PC-3 (cell line): ENCODE data around the gene SPINK7. TPM values are rescaled to one million over a fixed set of nuclear protein-coding genes. Genes with fewer than 3 reads are reported as not detected.

Source experiments
- ATAC-seq: fragments of 200-7000 bp; cut with Tn5 transposase; 2 replicates; pipeline ENCODE4 v1.9.1; 2020; ENCODE audit warnings: mild to moderate bottlenecking, moderate library complexity
- BruUV-seq: library from RNA; stranded (reverse); fragments of 400-500 nt; replicated peaks from 2 replicates; lab custom pipeline; 2021; lab: Mats Ljungman, UMichigan
- CTCF ChIA-PET: fragments of 300-600 bp; sonication (Branson Sonifier 250); formaldehyde crosslinking; loops from one replicate; lab custom pipeline; 2022; ENCODE audit warnings: antibody characterized with exemption; lab: Charles Lee
- POLR2A ChIA-PET: fragments of 300-600 bp; sonication (Branson Sonifier 250); formaldehyde crosslinking; loops from one replicate; lab custom pipeline; 2022; ENCODE audit warnings: antibody characterized with exemption; ENCODE audit not compliant: unreplicated experiment; lab: Charles Lee
- DNase-seq: peaks from one replicate; pipeline ENCODE4 v3.0.0-alpha.2; 2015
- H2AFZ ChIP-seq: fragments of 300-600 bp; sonication (generic); 2 replicates; pipeline ENCODE4 v1.6.0; 2016; ENCODE audit warnings: antibody characterized with exemption, low read length
- H3F3A ChIP-seq: fragments of 300-600 bp; sonication (generic); one replicate; pipeline ENCODE4 v1.6.0; 2017; ENCODE audit warnings: antibody characterized with exemption, low read length, control low read depth, mild to moderate bottlenecking; ENCODE audit not compliant: unreplicated experiment
- H3K27ac ChIP-seq: fragments of 300-600 bp; sonication (generic); 2 replicates; pipeline ENCODE4 v1.5.1; 2016; ENCODE audit warnings: mild to moderate bottlenecking, low read length
- H3K27me3 ChIP-seq: fragments of 300-600 bp; sonication (generic); 2 replicates; pipeline ENCODE4 v1.6.1; 2016; ENCODE audit warnings: low read length, mixed read lengths
- H3K36me3 ChIP-seq: fragments of 300-600 bp; sonication (generic); 2 replicates; pipeline ENCODE4 v1.6.1; 2016; ENCODE audit warnings: low read depth, mixed run types, low read length, mixed read lengths
- H3K4me1 ChIP-seq: fragments of 300-600 bp; sonication (generic); 2 replicates; pipeline ENCODE4 v1.5.1; 2016; ENCODE audit warnings: low read length; ENCODE audit not compliant: insufficient read depth
- H3K4me2 ChIP-seq: fragments of 300-600 bp; sonication (generic); 2 replicates; pipeline ENCODE4 v1.6.0; 2016; ENCODE audit warnings: low read length
- H3K4me3 ChIP-seq: fragments of 300-600 bp; sonication (generic); 2 replicates; pipeline ENCODE4 v1.5.1; 2016; ENCODE audit warnings: mild to moderate bottlenecking, low read length, mixed read lengths
- H3K79me2 ChIP-seq: fragments of 300-600 bp; sonication (generic); 2 replicates; pipeline ENCODE4 v1.6.1; 2017; ENCODE audit warnings: low read length, mixed read lengths
- H3K9ac ChIP-seq: fragments of 300-600 bp; sonication (generic); 2 replicates; pipeline ENCODE4 v1.6.0; 2016; ENCODE audit warnings: mild to moderate bottlenecking, low read length
- H3K9me2 ChIP-seq: fragments of 300-600 bp; sonication (generic); replicated peaks from 2 replicates; pipeline ENCODE4 v1.6.1; 2016; ENCODE audit warnings: mixed run types, low read length, mixed read lengths
- H3K9me3 ChIP-seq: fragments of 300-600 bp; sonication (generic); 2 replicates; pipeline ENCODE4 v1.6.1; 2016; ENCODE audit warnings: low read length, mixed read lengths
- H4K20me1 ChIP-seq: fragments of 300-600 bp; sonication (generic); 2 replicates; pipeline ENCODE4 v1.6.1; 2016; ENCODE audit warnings: low read length, mixed read lengths
- CTCF ChIP-seq: fragments of 300-600 bp; sonication (generic); conservative IDR thresholded peaks from 2 replicates; pipeline ENCODE4 v1.5.1; 2017; ENCODE audit warnings: antibody characterized with exemption, low read depth, mild to moderate bottlenecking, low read length
- EZH2 ChIP-seq: fragments of 300-600 bp; sonication (generic); IDR thresholded peaks from one replicate; pipeline ENCODE4 v1.6.1; 2017; ENCODE audit warnings: antibody characterized with exemption, mild to moderate bottlenecking, low read length; ENCODE audit not compliant: unreplicated experiment
- EZH2phosphoT487 ChIP-seq: fragments of 300-600 bp; sonication (generic); IDR thresholded peaks from 2 replicates; pipeline ENCODE4 v1.6.1; 2018; ENCODE audit warnings: mild to moderate bottlenecking, antibody characterized with exemption, low read length, borderline replicate concordance
- intact Hi-C: fragments of 100-400 bp; cut with micrococcal nuclease; formaldehyde crosslinking; loops from 2 replicates; pipeline ENCODE4 v1.9.0; 2023
- total RNA-seq: library from RNA; depleted of rRNA; stranded (reverse); fragments of >200 nt; gene quantifications from 2 replicates; pipeline ENCODE4 v1.2.3, GENCODE V29; 2014

SPINK7 gene
- total RNA-seq, 1 experiment from 2014 or later, result 0.15 TPM

DNA sequence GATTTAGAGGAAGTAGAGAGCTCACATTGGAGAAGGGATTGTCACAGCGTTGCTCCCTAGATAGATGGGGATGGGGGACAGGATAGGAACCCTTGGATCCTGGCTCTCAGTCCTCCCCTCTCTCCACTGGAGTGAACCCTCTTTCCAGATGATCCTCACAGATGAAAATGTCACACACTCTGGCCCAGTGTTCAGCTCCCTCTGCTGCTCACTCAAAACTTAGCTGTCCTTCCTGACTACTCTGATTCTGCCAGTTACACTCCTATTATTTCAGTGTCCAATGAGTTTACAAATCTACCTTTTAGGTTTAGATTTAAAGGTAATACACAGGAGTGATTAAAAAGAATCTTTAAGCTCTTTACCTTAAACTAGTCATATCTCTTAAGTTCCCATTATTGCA is 5.8 kb upstream of the SPINK7 start:
- TF ChIP-seq CTCF (peak; percentile 55), EZH2 (no peak)
- H3K27ac ChIP-seq, result no peak overlapping the region
- H3K4me1 ChIP-seq, result no peaks in the 10 kb centered on the region; the same call in 1 of the 2 replicates
- H3K9ac ChIP-seq, result no peak overlapping the region
- CTCF ChIA-PET, result interaction anchor here (0.6 to 1.2 kb wide), 2 partner anchors 25 to 127 kb away, joined by 3 to 7 read pairs; no protein-coding TSS in a partner anchor
- H3K9me2 ChIP-seq, result no peaks in the 10 kb centered on the region
- POLR2A ChIA-PET, result no interaction called here
- intact Hi-C loops, result loop anchor here (1.0 to 2.0 kb wide), 3 partner anchors 16 to 357 kb away; no protein-coding TSS in a partner anchor
- no peak overlapping the region for H3K4me3 ChIP-seq
- no peaks in the 10 kb centered on the region for H4K20me1 ChIP-seq
- ATAC-seq, result peak; percentile 90
- peak; percentile 42 for DNase-seq
- H3K4me2 ChIP-seq, result no peak overlapping the region
- no peaks in the 10 kb centered on the region for H3K36me3 ChIP-seq
- H3K27me3 ChIP-seq, result no peaks in the 10 kb centered on the region
- BruUV-seq, result no TSS peak
- no peaks in the 10 kb centered on the region for H3F3A ChIP-seq
- H3K79me2 ChIP-seq, result no peaks in the 10 kb centered on the region
- H3K9me3 ChIP-seq, result no peaks in the 10 kb centered on the region
- H2AFZ ChIP-seq, result no peak overlapping the region

- Histone ChIP-seq H3K27ac (no peak overlapping the region), H3K79me2 (no peaks in the 10 kb centered on the region), H3K9ac (no peak overlapping the region), H3K4me2 (no peak overlapping the region), H3F3A (no peaks in the 10 kb centered on the region), H4K20me1 (no peaks in the 10 kb centered on the region), H3K9me2 (no peaks in the 10 kb centered on the region), H3K4me1 (peaks cover 10% of the 10 kb centered on the region; the same call in 1 of the 2 replicates), H3K4me3 (no peak overlapping the region), H2AFZ (no peak overlapping the region), H3K36me3 (no peaks in the 10 kb centered on the region), H3K27me3 (no peaks in the 10 kb centered on the region), H3K9me3 (no peaks in the 10 kb centered on the region)
- TF ChIP-seq CTCF (no peak), EZH2 (no peak), EZH2phosphoT487 (no peak)
- ChIA-PET POLR2A (no interaction called here), CTCF (no interaction called here)
- ATAC-seq (no peak), DNase-seq (no peak)
- no TSS peak for BruUV-seq
- intact Hi-C loops, result no loop called here
Observed at GRCh38 chr5:148309019-148309418, 3.2 kb upstream of the SPINK7 start.

GRCh38 chr5:148309746-148310145 is 2.5 kb upstream of the SPINK7 start:
- Histone ChIP-seq H3K36me3 (no peaks in the 10 kb centered on the region), H3K4me3 (no peak overlapping the region), H3K4me1 (peaks cover 10% of the 10 kb centered on the region; the same call in 1 of the 2 replicates), H4K20me1 (no peaks in the 10 kb centered on the region), H3K79me2 (no peaks in the 10 kb centered on the region), H3K9ac (no peak overlapping the region), H3K4me2 (no peak overlapping the region), H3K27ac (no peak overlapping the region), H3K27me3 (no peaks in the 10 kb centered on the region), H3F3A (no peaks in the 10 kb centered on the region), H2AFZ (no peak overlapping the region), H3K9me2 (no peaks in the 10 kb centered on the region), H3K9me3 (no peaks in the 10 kb centered on the region)
- POLR2A ChIA-PET, result no interaction called here
- intact Hi-C loops, result no loop called here
- ATAC-seq (no peak), DNase-seq (no peak)
- TF ChIP-seq EZH2phosphoT487 (no peak), CTCF (no peak), EZH2 (no peak)
- BruUV-seq, result no TSS peak
- CTCF ChIA-PET, result no interaction called here
